Brain microvascular endothelial cell (primary cell): ENCODE measurements around the gene ZBTB7A.

Experiments used
- DNase-seq: peaks from one replicate; pipeline ENCODE4 v3.0.0-alpha.2; 2020
- H3K27ac ChIP-seq: fragments of 250-450 bp; sonication (Bioruptor Pico); 2 replicates; pipeline ENCODE4 v1.5.1; 2020; ENCODE audit warnings: mild to moderate bottlenecking, moderate library complexity
- H3K27me3 ChIP-seq: fragments of 250-450 bp; sonication (Bioruptor Pico); replicated peaks from 2 replicates; pipeline ENCODE4 v1.5.1; 2020; ENCODE audit warnings: mild to moderate bottlenecking
- H3K36me3 ChIP-seq: fragments of 250-450 bp; sonication (Bioruptor Pico); replicated peaks from 2 replicates; pipeline ENCODE4 v1.5.1; 2020; ENCODE audit warnings: mild to moderate bottlenecking
- H3K4me3 ChIP-seq: 2 replicates; pipeline ENCODE4 v1.5.1; 2011; ENCODE audit warnings: low read depth, mild to moderate bottlenecking, control low read depth, low read length, moderate library complexity
- in situ Hi-C: cut with HindIII; loops from 2 replicates; pipeline ENCODE4 v1.10.0; 2017; ENCODE audit warnings: low sequenced_read_pairs, low pct_ligation_motif_present
- TF ChIP-seq, protein P1 (sequence below): IDR thresholded peaks from 2 replicates; pipeline ENCODE4 v1.5.1; 2011; ENCODE audit warnings: low read depth, mild to moderate bottlenecking, moderate library complexity, low read length, control low read depth, inconsistent platforms; ENCODE audit errors: missing control alignments

The ZBTB7A gene

DNA sequence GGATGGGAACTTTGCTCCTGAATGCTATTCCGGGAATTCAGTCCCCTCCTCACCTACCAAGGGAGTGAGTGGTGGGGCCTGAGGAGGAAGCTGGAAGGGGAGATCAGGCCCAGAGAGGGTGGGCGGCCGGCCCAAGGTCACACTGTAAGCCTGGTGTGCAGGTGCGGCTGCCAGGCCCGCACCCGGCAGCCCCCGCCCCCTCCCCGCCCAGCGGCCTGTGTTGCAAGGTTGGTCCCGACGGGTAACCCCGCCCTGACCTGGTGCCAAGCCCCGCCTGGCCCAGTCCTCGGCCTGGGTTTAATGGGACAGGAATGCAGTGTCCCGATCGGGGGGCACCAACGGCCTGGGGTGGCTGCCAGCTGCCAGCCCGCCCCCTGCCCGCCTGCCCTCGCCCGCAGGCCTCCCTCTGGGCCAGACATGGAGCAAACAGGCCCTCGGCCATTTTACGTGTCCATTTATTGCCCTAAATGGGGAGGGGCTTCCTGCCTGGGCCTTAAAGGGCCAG, 5.5 kb downstream of the ZBTB7A start:
- Histone ChIP-seq H3K36me3 (peaks cover 22% of the 10 kb centered on the region), H3K27ac (no peak overlapping the region), H3K4me3 (no peak overlapping the region), H3K27me3 (no peaks in the 10 kb centered on the region)
- DNase-seq: no peak
- in situ Hi-C loops: no loop called here
- TF ChIP-seq, protein P1, sequence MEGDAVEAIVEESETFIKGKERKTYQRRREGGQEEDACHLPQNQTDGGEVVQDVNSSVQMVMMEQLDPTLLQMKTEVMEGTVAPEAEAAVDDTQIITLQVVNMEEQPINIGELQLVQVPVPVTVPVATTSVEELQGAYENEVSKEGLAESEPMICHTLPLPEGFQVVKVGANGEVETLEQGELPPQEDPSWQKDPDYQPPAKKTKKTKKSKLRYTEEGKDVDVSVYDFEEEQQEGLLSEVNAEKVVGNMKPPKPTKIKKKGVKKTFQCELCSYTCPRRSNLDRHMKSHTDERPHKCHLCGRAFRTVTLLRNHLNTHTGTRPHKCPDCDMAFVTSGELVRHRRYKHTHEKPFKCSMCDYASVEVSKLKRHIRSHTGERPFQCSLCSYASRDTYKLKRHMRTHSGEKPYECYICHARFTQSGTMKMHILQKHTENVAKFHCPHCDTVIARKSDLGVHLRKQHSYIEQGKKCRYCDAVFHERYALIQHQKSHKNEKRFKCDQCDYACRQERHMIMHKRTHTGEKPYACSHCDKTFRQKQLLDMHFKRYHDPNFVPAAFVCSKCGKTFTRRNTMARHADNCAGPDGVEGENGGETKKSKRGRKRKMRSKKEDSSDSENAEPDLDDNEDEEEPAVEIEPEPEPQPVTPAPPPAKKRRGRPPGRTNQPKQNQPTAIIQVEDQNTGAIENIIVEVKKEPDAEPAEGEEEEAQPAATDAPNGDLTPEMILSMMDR: no peak

DNA sequence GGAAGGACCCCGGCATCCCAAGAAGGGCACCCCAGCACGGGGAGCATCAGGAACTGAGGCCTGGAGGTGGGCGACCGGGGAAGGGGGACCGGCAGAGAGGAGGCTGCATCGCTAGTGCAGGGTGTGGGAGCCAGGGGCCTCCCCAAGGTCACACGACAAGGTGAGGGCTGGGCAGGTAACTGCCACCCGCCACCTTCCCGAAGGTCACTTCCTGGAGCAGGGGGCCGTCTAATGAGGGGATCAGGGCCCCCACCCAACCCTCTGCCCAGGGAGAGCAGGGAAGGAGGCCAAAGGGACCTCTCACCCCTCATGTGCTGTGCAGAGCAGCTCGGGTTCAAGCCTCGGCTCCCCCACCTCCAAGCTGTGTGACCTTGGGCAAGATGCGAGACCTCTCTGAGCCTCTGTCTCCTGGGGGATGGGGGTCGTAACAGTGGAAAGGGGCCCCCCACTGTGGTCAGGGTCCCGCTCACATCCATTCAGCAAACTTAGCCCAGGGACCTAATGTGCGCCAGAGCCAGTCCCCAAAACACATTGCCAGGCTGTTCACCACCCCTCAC, 6.0 kb downstream of the ZBTB7A start:
- no peak for DNase-seq
- TF ChIP-seq, protein P1: no peak
- Histone ChIP-seq H3K36me3 (peaks cover 22% of the 10 kb centered on the region), H3K27ac (no peak overlapping the region), H3K27me3 (no peaks in the 10 kb centered on the region), H3K4me3 (no peak overlapping the region)
- in situ Hi-C loops: no loop called here

DNA sequence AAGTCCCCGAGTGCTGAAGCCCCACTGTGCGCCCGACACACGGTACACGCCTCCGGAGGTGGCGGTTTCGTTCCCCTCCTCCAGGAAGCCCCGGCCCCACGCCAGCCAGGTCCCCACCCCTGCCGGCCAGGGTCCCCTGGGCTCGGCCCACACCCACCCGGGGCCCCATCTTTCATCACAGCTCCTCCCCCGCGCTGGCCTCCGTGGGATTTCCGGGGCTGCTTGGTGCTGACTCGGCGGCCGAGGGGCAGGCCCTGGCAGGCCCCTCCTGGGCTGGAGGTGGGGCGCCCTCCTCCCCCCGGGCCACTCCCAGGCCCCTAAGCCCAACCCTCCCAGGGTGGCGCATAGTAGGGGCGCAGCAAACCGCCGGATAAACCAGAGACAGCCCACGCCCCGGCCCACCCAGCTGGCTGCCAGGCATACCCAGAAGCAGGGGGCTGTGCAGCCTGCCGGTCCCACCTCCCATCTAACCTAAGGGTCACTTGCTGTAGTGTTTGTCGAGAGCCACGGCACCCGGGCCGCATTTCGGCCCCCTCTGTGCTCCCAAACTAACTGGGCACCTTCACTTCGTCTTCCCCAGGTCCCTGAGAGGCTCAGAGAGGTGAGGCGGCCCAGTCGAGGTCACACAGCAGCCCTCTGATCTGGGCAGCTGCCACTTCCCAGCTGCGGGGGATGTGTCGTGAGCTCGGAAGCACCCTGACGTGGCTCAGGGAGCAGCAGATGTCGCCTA, 6.6 kb downstream of the ZBTB7A start:
- H3K4me3 ChIP-seq: no peak overlapping the region
- TF ChIP-seq, protein P1: no peak
- H3K36me3 ChIP-seq: peaks cover 25% of the 10 kb centered on the region
- no peaks in the 10 kb centered on the region for H3K27me3 ChIP-seq
- in situ Hi-C loops: no loop called here
- DNase-seq: no peak
- peak overlapping the region; percentile 74 for H3K27ac ChIP-seq

DNA sequence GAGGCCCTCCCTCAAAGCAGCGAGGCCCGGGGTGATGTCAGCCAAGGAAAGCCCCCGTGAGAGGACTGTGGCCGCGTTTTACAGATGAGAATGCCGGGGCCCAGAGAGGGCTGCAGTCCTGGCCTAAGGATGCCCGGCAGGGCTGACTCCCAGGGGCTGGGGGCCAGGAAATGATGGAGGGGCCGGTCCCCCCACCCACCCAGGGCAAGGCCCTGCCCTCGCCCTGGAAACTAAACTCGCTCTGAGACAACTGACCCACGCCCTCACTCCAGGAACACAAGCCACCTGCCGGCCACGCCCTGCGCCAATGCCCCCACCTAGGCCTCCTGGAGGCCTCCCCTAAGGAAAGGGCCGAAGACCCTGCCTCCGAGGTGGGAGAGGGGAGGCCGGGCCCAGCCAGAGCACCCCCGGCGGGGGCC, 7.2 kb downstream of the ZBTB7A start:
- in situ Hi-C loops: no loop called here
- TF ChIP-seq, protein P1: no peak
- H3K36me3 ChIP-seq: peaks cover 31% of the 10 kb centered on the region

DNA sequence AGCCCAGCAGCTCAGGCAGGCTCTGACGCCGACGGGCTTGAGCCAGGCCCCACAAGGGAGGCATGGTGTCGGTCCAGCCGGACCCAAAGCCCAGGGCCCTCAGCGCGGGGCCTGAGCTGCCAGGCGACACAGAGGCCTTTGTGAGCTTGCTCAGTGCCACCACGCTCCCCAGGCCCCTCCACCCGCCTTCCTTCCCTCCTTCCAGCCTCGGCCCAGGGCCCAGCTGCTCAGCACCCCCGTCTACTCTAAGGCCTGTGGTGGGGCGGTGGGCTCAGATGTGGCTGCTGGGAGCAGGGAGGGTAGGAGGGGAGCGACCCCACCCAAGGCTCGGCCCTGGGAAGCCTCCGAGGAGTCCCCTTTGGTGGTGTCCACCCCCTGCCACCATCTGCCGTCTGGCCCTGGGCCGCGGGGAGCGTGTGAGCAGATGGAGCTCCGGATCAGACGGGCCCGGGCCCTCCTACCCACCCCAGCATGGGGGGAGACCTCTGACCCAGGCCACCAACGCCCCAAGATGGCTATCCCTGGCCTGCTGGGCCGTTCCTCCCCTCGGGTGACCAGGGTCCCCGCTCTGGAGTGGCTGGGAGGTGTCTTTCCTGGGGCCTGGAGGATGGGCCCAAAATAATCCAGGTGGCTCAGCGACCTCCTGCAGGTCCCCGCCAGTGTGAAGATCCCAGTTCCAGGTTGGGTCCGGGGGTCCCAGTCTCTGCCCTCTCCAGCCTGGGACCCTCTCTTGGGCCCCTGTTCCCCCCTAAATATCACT, 7.8 kb downstream of the ZBTB7A start:
- Histone ChIP-seq H3K36me3 (peaks cover 37% of the 10 kb centered on the region), H3K27ac (peak overlapping the region; percentile 74), H3K27me3 (no peaks in the 10 kb centered on the region), H3K4me3 (peak overlapping the region; percentile 32)
- no peak for DNase-seq
- in situ Hi-C loops: no loop called here
- TF ChIP-seq, protein P1: no peak

More for the DNA sequence above, 7.2 kb downstream of the ZBTB7A start:
- DNase-seq: no peak
- Histone ChIP-seq H3K27ac (peak overlapping the region; percentile 74), H3K4me3 (no peak overlapping the region), H3K27me3 (no peaks in the 10 kb centered on the region)
